Stomach smooth muscle (tissue), 2 donors: ENCODE results near the gene EHD1.

Experiments used
- H3K27ac ChIP-seq: one replicate; pipeline ENCODE4 v1.7.0; 2013; ENCODE audit warnings: mild to moderate bottlenecking, low read length, inconsistent platforms
- H3K27me3 ChIP-seq, 2 donors: one replicate each; pipeline ENCODE4 v1.7.0; 2013; ENCODE audit warnings: low read length in 2 of 2; ENCODE audit not compliant: insufficient read depth in 2 of 2, control insufficient read depth in 1 of 2
- H3K36me3 ChIP-seq, 2 donors: one replicate each; pipeline ENCODE4 v1.7.0; 2013; ENCODE audit warnings: low read length in 2 of 2; ENCODE audit not compliant: control insufficient read depth in 2 of 2, insufficient read depth in 2 of 2
- H3K4me1 ChIP-seq: one replicate; pipeline ENCODE4 v1.7.0; 2013; ENCODE audit warnings: low read length; ENCODE audit not compliant: control insufficient read depth, insufficient read depth
- H3K4me3 ChIP-seq, 2 donors: one replicate each; pipeline ENCODE4 v1.7.0; 2013; ENCODE audit warnings: low read length in 2 of 2
- H3K9ac ChIP-seq, 2 donors: one replicate each; pipeline ENCODE4 v1.7.0; 2013; ENCODE audit warnings: low read length in 2 of 2, mild to moderate bottlenecking in 1 of 2
- H3K9me3 ChIP-seq, 2 donors: one replicate each; pipeline ENCODE4 v1.7.0; 2013; ENCODE audit warnings: low read length in 2 of 2; ENCODE audit not compliant: control insufficient read depth in 2 of 2
- donor health status: healthy.
- donor health status: Pancreatic carcinoma.

The EHD1 gene

GRCh38 chr11:64878494-64879243 lies at the start of gene EHD1:
Gene EHD1 (minus strand): TSS chr11:64878621. CDS start chr11:64878464, 157 bp downstream.
- peak within 1 kb of the TSS; percentile 89 for H3K27ac ChIP-seq
- no peaks in the 10 kb centered on the region for H3K9me3 ChIP-seq
- H3K27me3 ChIP-seq = no peaks in the 10 kb centered on the region
- H3K9ac ChIP-seq = peak within 1 kb of the TSS; percentile 88 to 92
- peaks cover 42% of the 10 kb centered on the region for H3K4me1 ChIP-seq
- peak within 1 kb of the TSS; percentile 92 to 99 for H3K4me3 ChIP-seq
- H3K36me3 ChIP-seq = peaks cover 0 to 3% of the 10 kb centered on the region in 2 donors

GRCh38 chr11:64926689-64927088 lies 48.3 kb upstream of the EHD1 start:
- Histone ChIP-seq H3K4me3 (no peak overlapping the region), H3K9ac (no peak overlapping the region), H3K27me3 (no peaks in the 10 kb centered on the region), H3K9me3 (no peaks in the 10 kb centered on the region), H3K4me1 (peaks cover 28% of the 10 kb centered on the region), H3K27ac (no peak overlapping the region), H3K36me3 (peaks cover 23 to 30% of the 10 kb centered on the region in 2 donors)

- Histone ChIP-seq H3K27me3 (no peaks in the 10 kb centered on the region), H3K36me3 (peaks cover 14 to 21% of the 10 kb centered on the region in 2 donors), H3K4me1 (peaks cover 28% of the 10 kb centered on the region), H3K9ac (peak overlapping the region; percentile 92 to 93), H3K27ac (no peak overlapping the region), H3K4me3 (peak overlapping the region; percentile 86 to 99), H3K9me3 (no peaks in the 10 kb centered on the region)
Measured at GRCh38 chr11:64925536-64926436, 47.4 kb upstream of the EHD1 start.

GRCh38 chr11:64924910-64925284 lies 46.5 kb upstream of the EHD1 start:
- Histone ChIP-seq H3K4me1 (peaks cover 28% of the 10 kb centered on the region), H3K9ac (peak overlapping the region; percentile 92 to 93), H3K27ac (peak overlapping the region; percentile 95), H3K4me3 (peak overlapping the region; percentile 86 to 99), H3K9me3 (no peaks in the 10 kb centered on the region), H3K27me3 (no peaks in the 10 kb centered on the region), H3K36me3 (peaks cover 9 to 14% of the 10 kb centered on the region in 2 donors)

GRCh38 chr11:64923944-64924909 lies 45.8 kb upstream of the EHD1 start, which contains the start of gene PPP2R5B:
Gene PPP2R5B (plus strand): TSS chr11:64924689. CDS start chr11:64925735, 1,046 bp downstream.
- Histone ChIP-seq H3K27me3 (no peaks in the 10 kb centered on the region), H3K27ac (peak within 1 kb of the TSS; percentile 95), H3K9ac (peak within 1 kb of the TSS; percentile 92 to 93), H3K4me1 (peaks cover 28% of the 10 kb centered on the region), H3K4me3 (peak within 1 kb of the TSS; percentile 86 to 99), H3K36me3 (peaks cover 3 to 10% of the 10 kb centered on the region in 2 donors), H3K9me3 (no peaks in the 10 kb centered on the region)

GRCh38 chr11:64923151-64923661 lies 44.8 kb upstream of the EHD1 start:
- peaks cover 34% of the 10 kb centered on the region for H3K4me1 ChIP-seq
- H3K27ac ChIP-seq = no peak overlapping the region
- H3K36me3 ChIP-seq = peaks cover 0 to 4% of the 10 kb centered on the region in 2 donors
- no peaks in the 10 kb centered on the region for H3K27me3 ChIP-seq
- H3K9ac ChIP-seq = peak overlapping the region in 1 of 2 donors; percentile 92
- peak overlapping the region in 1 of 2 donors; percentile 86 for H3K4me3 ChIP-seq
- no peaks in the 10 kb centered on the region for H3K9me3 ChIP-seq

GRCh38 chr11:64921384-64921783 lies 43.0 kb upstream of the EHD1 start:
- H3K9me3 ChIP-seq = no peaks in the 10 kb centered on the region
- H3K9ac ChIP-seq = no peak overlapping the region
- no peak overlapping the region for H3K4me3 ChIP-seq
- H3K4me1 ChIP-seq = peaks cover 38% of the 10 kb centered on the region
- no peak overlapping the region for H3K27ac ChIP-seq
- H3K36me3 ChIP-seq = no peaks in the 10 kb centered on the region
- H3K27me3 ChIP-seq = no peaks in the 10 kb centered on the region

GRCh38 chr11:64920124-64920523 lies 41.7 kb upstream of the EHD1 start:
- peaks cover 40% of the 10 kb centered on the region for H3K4me1 ChIP-seq
- no peak overlapping the region for H3K27ac ChIP-seq

GRCh38 chr11:64919627-64920026 lies 41.2 kb upstream of the EHD1 start:
- Histone ChIP-seq H3K4me1 (peaks cover 40% of the 10 kb centered on the region), H3K27ac (no peak overlapping the region), H3K9ac (no peak overlapping the region)

More at GRCh38 chr11:64920124-64920523, 41.7 kb upstream of the EHD1 start:
- Histone ChIP-seq H3K9me3 (no peaks in the 10 kb centered on the region), H3K27me3 (no peaks in the 10 kb centered on the region), H3K9ac (no peak overlapping the region), H3K4me3 (no peak overlapping the region), H3K36me3 (no peaks in the 10 kb centered on the region)

More at GRCh38 chr11:64919627-64920026, 41.2 kb upstream of the EHD1 start:
- Histone ChIP-seq H3K4me3 (no peak overlapping the region), H3K36me3 (no peaks in the 10 kb centered on the region), H3K9me3 (no peaks in the 10 kb centered on the region), H3K27me3 (no peaks in the 10 kb centered on the region)
